GM12891 (cell line): ENCODE measurements around the gene PDS5B.
A peak's percentile ranks its signal among the peaks of the same experiment; 100 is the strongest.

Experiments
- PAX5 ChIP-seq: IDR thresholded peaks from 2 replicates; pipeline ENCODE4 v1.6.1; 2011; ENCODE audit warnings: low read length, moderate library complexity, mild to moderate bottlenecking; ENCODE audit not compliant: insufficient read depth, severe bottlenecking
- POLR2A ChIP-seq: IDR thresholded peaks from 2 replicates; pipeline ENCODE4 v1.6.1; 2011; ENCODE audit warnings: low read depth, low read length, control low read depth
- POLR2AphosphoS5 ChIP-seq: IDR thresholded peaks from 2 replicates; pipeline ENCODE4 v1.6.1; 2011; ENCODE audit warnings: low read depth, low read length, control low read depth
- TAF1 ChIP-seq: IDR thresholded peaks from 2 replicates; pipeline ENCODE4 v1.6.1; 2011; ENCODE audit warnings: low read depth, low read length, control low read depth

DNA sequence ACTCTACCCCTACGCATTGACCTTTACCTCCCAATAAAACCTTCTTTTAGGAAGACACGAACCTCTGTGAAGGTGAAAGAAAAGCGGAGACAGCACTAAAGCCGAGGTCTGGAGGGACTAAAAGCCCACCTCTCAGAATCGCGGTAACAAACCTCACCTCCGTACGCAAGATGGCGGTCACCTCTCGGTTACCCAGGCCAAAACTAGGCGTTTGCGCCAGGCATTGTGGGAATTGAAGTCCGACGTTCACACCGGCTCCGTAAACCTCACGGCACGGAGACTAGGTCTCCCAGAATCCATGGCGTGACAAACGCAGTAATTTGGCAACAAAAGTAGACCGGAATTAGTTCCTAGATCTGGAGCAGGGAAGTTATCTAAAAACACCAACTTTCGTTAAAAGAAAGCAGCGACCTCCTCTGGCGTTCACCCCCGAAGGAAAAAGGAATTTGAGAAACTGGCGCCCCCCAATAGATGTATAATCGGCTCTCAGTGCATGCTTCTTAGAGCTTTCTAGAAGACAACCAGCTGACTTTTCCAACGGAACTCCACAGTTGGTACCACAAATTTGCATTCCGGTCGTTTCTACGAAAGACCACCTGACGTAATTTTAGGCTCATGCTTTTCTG, 47.5 kb upstream of the PDS5B start, which contains the start of gene N4BP2L2:
- TF ChIP-seq TAF1: 0 out of 2 replicates have a peak, but pooled peaks have one; percentile 31
- TF ChIP-seq POLR2A: peak; percentile 84
- peak; percentile 56; the same call in 1 of the 2 replicates for TF ChIP-seq POLR2AphosphoS5
- no peak for TF ChIP-seq PAX5
